ENCODE results near the gene TMEM192. TPM values are rescaled to one million over a fixed set of nuclear protein-coding genes. Genes with fewer than 3 reads are reported as not detected.

Gene TMEM192
- total RNA-seq, 1 experiment from 2014 or later = 21.1 TPM

Other genes with a start within 250 kb of the TMEM192 start
- gene APELA, start 235.7 kb downstream of the TMEM192 start, total RNA-seq (2022) = not detected in 2 replicates
- 0.39 and 0.45 TPM in 2 replicates for gene TRIM61, start 135.2 kb downstream of the TMEM192 start, total RNA-seq (2022)
- not detected in 2 replicates for gene TRIM60, start 80.9 kb downstream of the TMEM192 start, total RNA-seq (2022)
- not detected in 2 replicates for gene TRIM75, start 59.0 kb downstream of the TMEM192 start, total RNA-seq (2022)
- 12.9 and 13.8 TPM in 2 replicates for gene KLHL2, start 94.7 kb upstream of the TMEM192 start, total RNA-seq (2022)
- gene MSMO1, start 214.8 kb upstream of the TMEM192 start, total RNA-seq (2022) = 93.6 and 111 TPM in 2 replicates

Measured in Calu3 (cell line).